WTC11 (cell line): ENCODE measurements around the gene TANC1. TPM values are rescaled to one million over a fixed set of nuclear protein-coding genes. Genes with fewer than 3 reads are reported as not detected.

ENCODE experiments used
- ATAC-seq: fragments of 200-7000 bp; cut with Tn5 transposase; 2 replicates; pipeline ENCODE4 v1.10.0; 2021; ENCODE audit warnings: mild to moderate bottlenecking, moderate library complexity
- CTCF ChIA-PET: fragments of 300-600 bp; sonication (Branson Sonifier 250); formaldehyde crosslinking; loops from one replicate; lab custom pipeline; 2021; ENCODE audit warnings: antibody characterized with exemption; lab: Charles Lee
- POLR2A ChIA-PET: fragments of 350-600 bp; sonication (Branson Sonifier 250); formaldehyde crosslinking; loops from one replicate; lab custom pipeline; 2021; ENCODE audit warnings: antibody characterized with exemption; lab: Charles Lee
- DNase-seq: peaks from one replicate; pipeline ENCODE4 v3.0.0; 2021; ENCODE audit warnings: low spot score
- H3K27ac Mint-ChIP-seq: 2 replicates; pipeline ENCODE4 v1.8.0; 2021; ENCODE audit warnings: mixed read lengths
- H3K27me3 Mint-ChIP-seq: 2 replicates; pipeline ENCODE4 v1.8.0; 2021; ENCODE audit warnings: low read depth, mild to moderate bottlenecking, moderate library complexity, mixed read lengths
- H3K36me3 Mint-ChIP-seq: 2 replicates; pipeline ENCODE4 v1.8.0; 2021; ENCODE audit warnings: mixed read lengths
- H3K4me1 Mint-ChIP-seq: 2 replicates; pipeline ENCODE4 v1.8.0; 2022; ENCODE audit warnings: mixed read lengths
- H3K4me3 Mint-ChIP-seq: 2 replicates; pipeline ENCODE4 v1.8.0; 2021; ENCODE audit warnings: mild to moderate bottlenecking, moderate library complexity, mixed read lengths
- H3K9me3 Mint-ChIP-seq: 2 replicates; pipeline ENCODE4 v1.8.0; 2021; ENCODE audit warnings: mixed read lengths
- ATF1 ChIP-seq: sonication (generic); formaldehyde crosslinking; IDR thresholded peaks from 2 replicates; pipeline ENCODE4 v1.8.1; 2023; ENCODE audit warnings: mild to moderate bottlenecking, moderate library complexity, missing genetic modification reagents
- CBFB ChIP-seq: sonication (generic); formaldehyde crosslinking; IDR thresholded peaks from 2 replicates; pipeline ENCODE4 v1.8.1; 2022; ENCODE audit warnings: mild to moderate bottlenecking, low read depth, missing genetic modification reagents
- CREB1 ChIP-seq: sonication (generic); formaldehyde crosslinking; IDR thresholded peaks from 2 replicates; pipeline ENCODE4 v1.8.0; 2023; ENCODE audit warnings: mild to moderate bottlenecking, missing genetic modification reagents
- EMX1 ChIP-seq: fragments of 250-450 bp; sonication (Bioruptor Pico); IDR thresholded peaks from 2 replicates; pipeline ENCODE4 v1.8.0; 2021; ENCODE audit warnings: mild to moderate bottlenecking
- FOXJ3 ChIP-seq: sonication (generic); formaldehyde crosslinking; IDR thresholded peaks from 2 replicates; pipeline ENCODE4 v1.9.0; 2021; ENCODE audit warnings: missing genetic modification reagents, mild to moderate bottlenecking, borderline replicate concordance
- HMGA2 ChIP-seq: fragments of 250-450 bp; sonication (Bioruptor Pico); IDR thresholded peaks from 2 replicates; pipeline ENCODE4 v1.4.0; 2021; ENCODE audit warnings: mild to moderate bottlenecking, moderate library complexity
- IRF2 ChIP-seq: sonication (generic); formaldehyde crosslinking; IDR thresholded peaks from 2 replicates; pipeline ENCODE4 v1.8.0; 2022; ENCODE audit warnings: low read depth, missing genetic modification reagents, borderline replicate concordance
- JUN ChIP-seq: sonication (generic); formaldehyde crosslinking; IDR thresholded peaks from 2 replicates; pipeline ENCODE4 v1.8.0; 2023; ENCODE audit warnings: mild to moderate bottlenecking, missing genetic modification reagents
- MXD4 ChIP-seq: fragments of 250-450 bp; sonication (Bioruptor Pico); IDR thresholded peaks from 2 replicates; pipeline ENCODE4 v1.8.0; 2021; ENCODE audit warnings: mild to moderate bottlenecking, moderate library complexity, borderline replicate concordance
- MYBL2 ChIP-seq: sonication (generic); formaldehyde crosslinking; IDR thresholded peaks from 2 replicates; pipeline ENCODE4 v1.8.1; 2023; ENCODE audit warnings: mild to moderate bottlenecking, moderate library complexity, missing genetic modification reagents
- NFATC4 ChIP-seq: fragments of 250-450 bp; sonication (Bioruptor Pico); IDR thresholded peaks from 2 replicates; pipeline ENCODE4 v1.9.0; 2021; ENCODE audit warnings: mild to moderate bottlenecking
- PRRX2 ChIP-seq: fragments of 250-450 bp; sonication (Bioruptor Pico); IDR thresholded peaks from 2 replicates; pipeline ENCODE4 v1.8.0; 2021; ENCODE audit warnings: mild to moderate bottlenecking
- RELA ChIP-seq: sonication (generic); formaldehyde crosslinking; IDR thresholded peaks from 2 replicates; pipeline ENCODE4 v1.8.1; 2022; ENCODE audit warnings: missing genetic modification reagents, mild to moderate bottlenecking, borderline replicate concordance
- SMAD3 ChIP-seq: sonication (generic); formaldehyde crosslinking; IDR thresholded peaks from 2 replicates; pipeline ENCODE4 v1.8.0; 2022; ENCODE audit warnings: missing genetic modification reagents, mild to moderate bottlenecking, borderline replicate concordance
- SMAD4 ChIP-seq: sonication (generic); formaldehyde crosslinking; IDR thresholded peaks from 2 replicates; pipeline ENCODE4 v1.8.0; 2022; ENCODE audit warnings: mild to moderate bottlenecking, missing genetic modification reagents
- TEAD1 ChIP-seq: sonication (generic); formaldehyde crosslinking; IDR thresholded peaks from 2 replicates; pipeline ENCODE4 v1.8.0; 2022; ENCODE audit warnings: mild to moderate bottlenecking, missing genetic modification reagents
- ZNF263 ChIP-seq: sonication (generic); formaldehyde crosslinking; IDR thresholded peaks from 2 replicates; pipeline ENCODE4 v1.8.1; 2022; ENCODE audit warnings: low read depth, mild to moderate bottlenecking, moderate library complexity, missing genetic modification reagents
- ZNF671 ChIP-seq: fragments of 250-450 bp; sonication (Bioruptor Pico); IDR thresholded peaks from 2 replicates; pipeline ENCODE4 v1.8.0; 2021; ENCODE audit warnings: mild to moderate bottlenecking
- total RNA-seq: library from RNA; stranded (reverse); gene quantifications from 3 replicates; pipeline ENCODE4 v1.2.3, GENCODE V29; 2021
- TF ChIP-seq, protein P1 (sequence below): sonication (generic); formaldehyde crosslinking; IDR thresholded peaks from 2 replicates; pipeline ENCODE4 v1.8.0; 2023; ENCODE audit warnings: mild to moderate bottlenecking, missing genetic modification reagents
- TF ChIP-seq, protein P2 (sequence below): sonication (generic); formaldehyde crosslinking; IDR thresholded peaks from 2 replicates; pipeline ENCODE4 v1.8.0; 2022; ENCODE audit warnings: mild to moderate bottlenecking, missing genetic modification reagents
- TF ChIP-seq, protein P3 (sequence below): sonication (generic); formaldehyde crosslinking; IDR thresholded peaks from 2 replicates; pipeline ENCODE4 v1.8.0; 2023; ENCODE audit warnings: missing genetic modification reagents
- TF ChIP-seq, protein P4 (sequence below): fragments of 250-450 bp; sonication (Bioruptor Pico); conservative IDR thresholded peaks from 2 replicates; pipeline ENCODE4 v1.9.0; 2021; ENCODE audit warnings: mild to moderate bottlenecking
- TF ChIP-seq, protein P5 (sequence below): sonication (generic); formaldehyde crosslinking; IDR thresholded peaks from 2 replicates; pipeline ENCODE4 v1.8.0; 2022; ENCODE audit warnings: mild to moderate bottlenecking, missing genetic modification reagents
- TF ChIP-seq, protein P6 (sequence below): sonication (generic); formaldehyde crosslinking; IDR thresholded peaks from 2 replicates; pipeline ENCODE4 v1.8.1; 2022; ENCODE audit warnings: mild to moderate bottlenecking, moderate library complexity, missing genetic modification reagents

TANC1 gene
- total RNA-seq, 1 experiment from 2014 or later: 11.6 TPM

DNA sequence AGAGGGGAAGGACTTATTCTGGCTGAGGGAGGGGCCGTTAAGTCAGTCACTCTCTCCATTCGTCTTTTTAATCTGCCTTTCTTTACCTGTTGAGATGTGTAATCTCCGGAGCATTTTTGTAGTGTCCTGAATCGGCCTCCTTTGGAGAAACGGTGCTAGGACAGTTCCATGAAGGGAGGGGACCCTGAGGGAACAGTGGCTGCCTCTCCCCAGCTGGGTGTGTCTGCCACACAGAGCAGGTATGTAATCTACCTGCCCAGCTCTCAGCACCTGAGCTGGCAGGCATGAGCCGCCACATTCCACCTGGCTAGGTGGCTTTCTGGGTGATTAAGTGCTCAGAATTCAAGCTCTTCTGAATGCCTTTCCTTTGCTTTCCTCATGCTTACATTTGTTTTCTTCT is 186.9 kb downstream of the TANC1 start (continued):
- TF ChIP-seq, protein P1, sequence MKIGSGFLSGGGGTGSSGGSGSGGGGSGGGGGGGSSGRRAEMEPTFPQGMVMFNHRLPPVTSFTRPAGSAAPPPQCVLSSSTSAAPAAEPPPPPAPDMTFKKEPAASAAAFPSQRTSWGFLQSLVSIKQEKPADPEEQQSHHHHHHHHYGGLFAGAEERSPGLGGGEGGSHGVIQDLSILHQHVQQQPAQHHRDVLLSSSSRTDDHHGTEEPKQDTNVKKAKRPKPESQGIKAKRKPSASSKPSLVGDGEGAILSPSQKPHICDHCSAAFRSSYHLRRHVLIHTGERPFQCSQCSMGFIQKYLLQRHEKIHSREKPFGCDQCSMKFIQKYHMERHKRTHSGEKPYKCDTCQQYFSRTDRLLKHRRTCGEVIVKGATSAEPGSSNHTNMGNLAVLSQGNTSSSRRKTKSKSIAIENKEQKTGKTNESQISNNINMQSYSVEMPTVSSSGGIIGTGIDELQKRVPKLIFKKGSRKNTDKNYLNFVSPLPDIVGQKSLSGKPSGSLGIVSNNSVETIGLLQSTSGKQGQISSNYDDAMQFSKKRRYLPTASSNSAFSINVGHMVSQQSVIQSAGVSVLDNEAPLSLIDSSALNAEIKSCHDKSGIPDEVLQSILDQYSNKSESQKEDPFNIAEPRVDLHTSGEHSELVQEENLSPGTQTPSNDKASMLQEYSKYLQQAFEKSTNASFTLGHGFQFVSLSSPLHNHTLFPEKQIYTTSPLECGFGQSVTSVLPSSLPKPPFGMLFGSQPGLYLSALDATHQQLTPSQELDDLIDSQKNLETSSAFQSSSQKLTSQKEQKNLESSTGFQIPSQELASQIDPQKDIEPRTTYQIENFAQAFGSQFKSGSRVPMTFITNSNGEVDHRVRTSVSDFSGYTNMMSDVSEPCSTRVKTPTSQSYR: no peak
- TF ChIP-seq, protein P2, sequence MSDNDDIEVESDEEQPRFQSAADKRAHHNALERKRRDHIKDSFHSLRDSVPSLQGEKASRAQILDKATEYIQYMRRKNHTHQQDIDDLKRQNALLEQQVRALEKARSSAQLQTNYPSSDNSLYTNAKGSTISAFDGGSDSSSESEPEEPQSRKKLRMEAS (CRISPR knock-in tag): no peak
- no peak for TF ChIP-seq ZNF671 (CRISPR knock-in tag)
- no peak for TF ChIP-seq CBFB

DNA sequence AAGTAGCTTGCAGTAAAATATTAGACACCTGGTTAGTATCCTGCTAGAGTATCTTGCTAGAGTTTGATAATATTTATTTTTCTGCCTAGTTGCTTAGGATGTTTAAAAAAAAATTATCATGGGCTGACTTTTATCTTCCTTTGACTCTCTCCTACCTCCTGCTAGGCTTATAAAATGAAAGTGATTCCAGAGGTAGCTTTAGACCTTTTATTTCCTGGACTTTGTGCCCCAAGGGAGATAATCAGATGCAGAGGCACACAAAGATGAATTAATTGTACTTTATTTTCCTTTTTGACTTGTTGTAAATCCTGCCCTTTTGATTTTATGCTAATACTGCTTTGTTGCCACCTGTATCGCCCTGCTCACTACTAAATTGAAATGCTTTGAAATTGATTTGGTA is 187.4 kb downstream of the TANC1 start:
- Mint-ChIP-seq H3K27me3 (no peaks in the 10 kb centered on the region), H3K27ac (no peak overlapping the region), H3K4me3 (no peak overlapping the region), H3K9me3 (no peaks in the 10 kb centered on the region), H3K36me3 (no peaks in the 10 kb centered on the region), H3K4me1 (peaks cover 12% of the 10 kb centered on the region)
- DNase-seq (no peak), ATAC-seq (no peak)
- TF ChIP-seq NFATC4 (CRISPR knock-in tag): no peak
- no peak for TF ChIP-seq TEAD1 (CRISPR knock-in tag)
- ChIA-PET CTCF (interaction anchor here (1.1 kb wide), 1 partner anchor 120 kb away, joined by 4 read pairs; no protein-coding TSS in a partner anchor), POLR2A (no interaction called here)

DNA sequence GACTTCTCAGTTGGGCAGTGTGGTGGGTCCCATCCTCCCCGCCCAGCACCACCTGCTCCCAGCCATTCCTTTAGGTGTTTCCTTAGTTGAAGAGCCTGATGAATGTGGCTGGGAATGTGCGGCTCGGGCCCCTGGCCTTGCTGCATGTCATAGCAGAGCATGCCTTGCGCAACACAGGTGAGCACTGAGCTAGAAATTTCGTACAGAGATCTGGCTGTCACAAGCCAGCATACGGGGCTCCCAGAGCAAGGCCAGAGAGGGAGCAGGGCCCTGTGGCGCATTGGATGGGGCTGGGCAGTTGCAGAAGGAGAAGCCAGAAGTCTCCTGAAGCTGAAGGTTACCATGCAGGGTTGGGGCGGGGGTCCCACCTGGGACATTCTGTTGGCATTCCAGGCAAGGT is 188.4 kb downstream of the TANC1 start:
- no peak overlapping the region for H3K4me3 Mint-ChIP-seq
- 0 out of 2 replicates have a peak overlapping the region, but pooled peaks have one; percentile 29 for H3K27ac Mint-ChIP-seq
- POLR2A ChIA-PET: no interaction called here
- H3K27me3 Mint-ChIP-seq: no peaks in the 10 kb centered on the region
- TF ChIP-seq FOXJ3 (CRISPR knock-in tag): no peak
- TF ChIP-seq JUN (CRISPR knock-in tag): no peak
- TF ChIP-seq MXD4 (CRISPR knock-in tag): no peak
- no peak for TF ChIP-seq PRRX2 (CRISPR knock-in tag)
- no peak for TF ChIP-seq SMAD4 (CRISPR knock-in tag)
- no peak for TF ChIP-seq EMX1 (CRISPR knock-in tag)
- no peak for TF ChIP-seq IRF2
- TF ChIP-seq, protein P3, sequence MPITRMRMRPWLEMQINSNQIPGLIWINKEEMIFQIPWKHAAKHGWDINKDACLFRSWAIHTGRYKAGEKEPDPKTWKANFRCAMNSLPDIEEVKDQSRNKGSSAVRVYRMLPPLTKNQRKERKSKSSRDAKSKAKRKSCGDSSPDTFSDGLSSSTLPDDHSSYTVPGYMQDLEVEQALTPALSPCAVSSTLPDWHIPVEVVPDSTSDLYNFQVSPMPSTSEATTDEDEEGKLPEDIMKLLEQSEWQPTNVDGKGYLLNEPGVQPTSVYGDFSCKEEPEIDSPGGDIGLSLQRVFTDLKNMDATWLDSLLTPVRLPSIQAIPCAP (CRISPR knock-in tag): no peak
- TF ChIP-seq CREB1 (CRISPR knock-in tag): no peak
- TF ChIP-seq SMAD3 (CRISPR knock-in tag): no peak
- no peak for TF ChIP-seq ZNF263 (CRISPR knock-in tag)
- TF ChIP-seq, protein P4, sequence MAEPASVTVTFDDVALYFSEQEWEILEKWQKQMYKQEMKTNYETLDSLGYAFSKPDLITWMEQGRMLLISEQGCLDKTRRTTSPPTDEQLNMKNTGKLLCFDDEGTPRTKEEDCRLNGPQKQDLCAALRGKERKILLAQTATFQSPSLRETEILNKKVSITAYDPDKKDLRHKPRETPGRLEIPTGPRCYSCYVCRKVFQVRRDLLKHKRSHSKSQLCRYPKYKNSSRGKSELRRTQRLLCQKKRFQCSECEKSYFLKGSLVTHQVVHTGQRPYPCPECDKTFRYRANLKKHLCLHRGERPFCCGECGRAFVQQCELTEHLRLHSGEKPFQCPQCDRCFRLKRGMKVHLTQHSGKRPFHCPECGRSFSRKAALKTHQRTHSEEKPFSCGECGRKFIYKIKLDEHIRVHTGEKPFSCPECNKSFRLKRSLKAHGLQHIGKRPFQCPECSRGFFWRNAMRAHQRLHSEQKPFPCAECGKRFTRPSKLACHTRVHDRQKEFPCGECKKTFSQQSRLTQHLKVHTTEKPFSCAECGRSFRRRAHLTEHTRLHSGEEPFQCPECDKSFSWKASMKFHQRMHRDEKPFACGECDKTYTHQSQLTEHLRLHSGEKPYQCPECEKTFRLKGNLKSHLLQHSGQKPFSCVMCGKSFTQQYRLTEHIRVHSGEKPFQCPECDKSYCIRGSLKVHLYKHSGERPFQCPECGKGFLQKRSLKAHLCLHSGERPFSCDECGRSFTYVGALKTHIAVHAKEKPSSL: no peak
- no peak for TF ChIP-seq ATF1 (CRISPR knock-in tag)
- TF ChIP-seq HMGA2: no peak
- TF ChIP-seq RELA: no peak
- no peak for TF ChIP-seq MYBL2
- TF ChIP-seq, protein P5, sequence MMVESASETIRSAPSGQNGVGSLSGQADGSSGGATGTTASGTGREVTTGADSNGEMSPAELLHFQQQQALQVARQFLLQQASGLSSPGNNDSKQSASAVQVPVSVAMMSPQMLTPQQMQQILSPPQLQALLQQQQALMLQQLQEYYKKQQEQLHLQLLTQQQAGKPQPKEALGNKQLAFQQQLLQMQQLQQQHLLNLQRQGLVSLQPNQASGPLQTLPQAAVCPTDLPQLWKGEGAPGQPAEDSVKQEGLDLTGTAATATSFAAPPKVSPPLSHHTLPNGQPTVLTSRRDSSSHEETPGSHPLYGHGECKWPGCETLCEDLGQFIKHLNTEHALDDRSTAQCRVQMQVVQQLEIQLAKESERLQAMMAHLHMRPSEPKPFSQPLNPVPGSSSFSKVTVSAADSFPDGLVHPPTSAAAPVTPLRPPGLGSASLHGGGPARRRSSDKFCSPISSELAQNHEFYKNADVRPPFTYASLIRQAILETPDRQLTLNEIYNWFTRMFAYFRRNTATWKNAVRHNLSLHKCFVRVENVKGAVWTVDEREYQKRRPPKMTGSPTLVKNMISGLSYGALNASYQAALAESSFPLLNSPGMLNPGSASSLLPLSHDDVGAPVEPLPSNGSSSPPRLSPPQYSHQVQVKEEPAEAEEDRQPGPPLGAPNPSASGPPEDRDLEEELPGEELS (CRISPR knock-in tag): no peak
- TF ChIP-seq NFATC4 (CRISPR knock-in tag): no peak
- TF ChIP-seq, protein P6, sequence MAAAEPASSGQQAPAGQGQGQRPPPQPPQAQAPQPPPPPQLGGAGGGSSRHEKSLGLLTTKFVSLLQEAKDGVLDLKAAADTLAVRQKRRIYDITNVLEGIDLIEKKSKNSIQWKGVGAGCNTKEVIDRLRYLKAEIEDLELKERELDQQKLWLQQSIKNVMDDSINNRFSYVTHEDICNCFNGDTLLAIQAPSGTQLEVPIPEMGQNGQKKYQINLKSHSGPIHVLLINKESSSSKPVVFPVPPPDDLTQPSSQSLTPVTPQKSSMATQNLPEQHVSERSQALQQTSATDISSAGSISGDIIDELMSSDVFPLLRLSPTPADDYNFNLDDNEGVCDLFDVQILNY (CRISPR knock-in tag): no peak
- TF ChIP-seq, all 79 proteins: peak for 0
- DNase-seq (no peak), ATAC-seq (no peak)
- Mint-ChIP-seq H3K36me3 (no peaks in the 10 kb centered on the region), H3K9me3 (no peaks in the 10 kb centered on the region), H3K4me1 (peaks cover 12% of the 10 kb centered on the region)
- CTCF ChIA-PET: no interaction called here
